Activated CD8-positive, alpha-beta memory T cell treated with anti-CD3 and anti-CD28 coated beads for 48 hours (primary cell): ENCODE results near the gene TMTC4.
"Not testable (repeated sequence)": the region's sequence is repeated elsewhere in the genome, so short reads cannot be mapped to it uniquely, and the experiment has no call there.

Experiments used
- DNase-seq, 3 experiments: peaks; one replicate each; pipeline ENCODE4 v3.0.0-alpha.2; 2020; ENCODE audit warnings: low read depth in 2 of 3, low spot score in 2 of 3

The TMTC4 gene

DNA sequence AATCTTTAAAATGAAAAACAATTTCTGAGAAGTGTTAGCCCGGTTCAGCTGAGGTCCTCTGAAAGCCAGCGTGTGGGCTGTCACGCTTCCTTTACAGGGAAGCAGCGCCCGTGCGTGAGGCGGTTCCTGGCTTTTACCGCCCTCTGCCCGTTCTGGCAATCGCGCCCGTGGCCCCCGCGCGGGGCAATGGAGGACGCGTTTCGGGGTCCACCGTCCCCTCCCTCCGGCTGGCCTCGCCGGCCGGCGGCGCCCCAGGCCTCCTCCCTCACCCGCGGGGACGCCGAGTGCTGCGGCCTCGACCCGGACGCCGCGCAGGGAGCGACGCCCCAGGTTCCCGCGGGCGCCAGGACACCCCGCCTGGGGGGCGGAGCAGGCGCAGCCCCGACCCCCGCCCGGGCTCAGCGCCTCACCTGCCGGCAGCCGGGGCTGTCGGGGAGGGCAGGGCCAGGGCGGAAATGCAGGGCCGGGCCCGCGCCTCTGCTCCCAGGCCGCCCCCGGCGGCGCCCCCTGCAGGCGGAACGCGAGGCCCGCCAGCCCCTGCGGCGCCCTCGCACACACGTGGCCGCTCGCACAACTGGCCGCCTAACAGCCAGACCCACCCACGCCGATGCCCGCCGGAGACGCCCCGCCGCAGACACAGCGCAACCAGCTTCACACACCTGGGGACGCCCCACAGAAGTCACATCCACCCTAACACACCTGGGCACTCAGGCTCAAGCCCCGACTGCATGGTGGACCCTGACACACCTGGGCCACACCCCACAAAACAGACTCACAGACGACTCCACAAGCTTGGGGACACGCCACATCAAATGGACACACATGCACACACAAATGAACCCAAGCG is 86.0 kb downstream of the TMTC4 start, which contains the start of gene GGACT:
Gene GGACT, minus strand, starts transcription at position 459 of the 847 bp plus-strand sequence. CDS start 56,198 bp downstream, outside the sequence.
- peak; percentile 59 to 70 (median 68) for DNase-seq

GRCh38 chr13:100584896-100585295 is 89.7 kb downstream of the TMTC4 start:
- DNase-seq: no peak

DNA sequence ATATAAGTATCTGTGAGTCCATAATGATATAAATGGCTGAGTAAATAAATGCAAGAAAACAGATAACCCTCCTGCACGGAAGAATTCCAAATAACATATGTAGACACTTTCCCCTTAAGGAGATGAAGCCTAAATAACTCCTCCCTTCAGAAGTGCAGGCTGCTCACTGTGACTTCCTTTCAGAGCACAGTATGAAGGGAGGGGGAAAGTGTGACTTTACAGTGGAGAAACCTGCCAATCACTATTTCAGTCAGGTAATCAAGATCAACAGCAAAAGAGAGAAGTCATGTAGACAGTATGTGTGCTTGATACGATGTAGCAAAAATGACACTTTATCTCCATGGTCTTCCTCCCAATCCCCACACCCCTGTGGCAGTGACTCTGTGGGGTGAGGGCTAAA is 93.1 kb downstream of the TMTC4 start:
- DNase-seq: no peak

- DNase-seq: no peak
These were observed 93.6 kb downstream of the TMTC4 start for GRCh38 chr13:100581030-100581429.

- no peak for DNase-seq
These were observed 94.5 kb downstream of the TMTC4 start for GRCh38 chr13:100580045-100580444.

- not testable (repeated sequence) for DNase-seq
These were observed 97.4 kb downstream of the TMTC4 start for GRCh38 chr13:100577239-100577638.

GRCh38 chr13:100573121-100573520 is 101.5 kb downstream of the TMTC4 start:
- DNase-seq: peak; percentile 27 to 41 (median 40)

- no peak for DNase-seq
These were observed 108.1 kb downstream of the TMTC4 start for GRCh38 chr13:100566543-100566942.

- DNase-seq: no peak
These were observed 109.3 kb downstream of the TMTC4 start for GRCh38 chr13:100565286-100565685.

GRCh38 chr13:100564444-100565223 is 110.0 kb downstream of the TMTC4 start:
- no peak for DNase-seq

GRCh38 chr13:100563779-100564178 is 110.8 kb downstream of the TMTC4 start:
- no peak for DNase-seq

- no peak for DNase-seq
These were observed 112.9 kb downstream of the TMTC4 start for GRCh38 chr13:100561599-100562204.

- no peak for DNase-seq
These were observed 113.5 kb downstream of the TMTC4 start for GRCh38 chr13:100561158-100561499.

DNA sequence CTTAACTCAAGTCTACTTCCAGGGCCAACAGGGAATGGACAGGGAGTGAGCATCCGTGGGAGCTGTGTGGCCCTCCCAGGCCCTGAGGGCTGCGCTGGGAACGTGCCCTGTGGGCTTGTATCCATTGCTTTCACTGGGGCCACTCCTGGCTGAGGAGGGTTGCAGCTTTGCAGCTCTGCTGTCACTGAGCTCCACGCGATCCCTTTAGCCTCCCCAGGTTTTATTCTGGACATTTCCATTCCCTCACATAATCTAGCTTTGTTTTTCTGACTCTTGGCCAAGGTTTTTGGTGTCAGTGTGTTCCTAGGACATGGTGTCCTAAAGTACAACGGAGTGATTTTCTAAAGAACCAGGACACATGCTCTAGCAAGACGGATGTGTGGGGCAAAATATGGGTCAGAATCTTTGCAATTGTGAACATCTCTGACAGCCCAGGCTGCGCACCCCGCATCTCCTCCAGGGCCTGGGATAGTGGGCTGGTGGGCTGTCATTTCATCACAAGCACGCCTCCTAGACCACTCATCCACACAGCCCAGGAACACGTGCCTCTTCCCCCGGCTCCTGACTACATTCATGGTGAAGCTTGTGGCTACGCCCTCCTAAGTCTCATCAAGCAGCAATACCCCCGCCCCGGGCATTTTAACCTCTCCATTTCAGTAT is 114.0 kb downstream of the TMTC4 start:
- no peak for DNase-seq

DNA sequence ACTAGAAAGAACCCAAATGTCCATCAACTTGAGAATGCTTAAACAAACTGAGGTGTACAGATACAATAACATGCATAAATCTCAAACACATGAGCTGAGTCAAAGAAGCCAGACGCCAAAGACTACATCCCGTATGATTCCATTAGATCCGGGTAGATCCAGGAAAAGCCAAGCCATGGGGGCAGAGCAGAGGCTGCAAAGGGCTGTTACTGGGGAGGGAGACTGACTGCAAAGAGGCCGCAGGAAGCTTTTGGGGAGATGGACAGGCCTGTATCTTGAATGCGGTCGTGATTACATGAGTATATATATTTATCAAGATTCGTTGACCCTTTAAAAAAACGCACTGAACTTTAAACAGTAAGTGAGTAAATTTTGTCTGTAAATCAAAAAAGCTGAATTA is 114.7 kb downstream of the TMTC4 start:
- no peak for DNase-seq
